KMS-11 (cell line): ENCODE data around the gene HOXC9.

ENCODE experiments used
- H2AFZ ChIP-seq: fragments of 200-600 bp; sonication (generic); 2 replicates; pipeline ENCODE4 v1.6.1; 2016; ENCODE audit warnings: antibody characterized with exemption, mixed run types, low read depth
- H3K27ac ChIP-seq: fragments of 200-600 bp; sonication (generic); 2 replicates; pipeline ENCODE4 v1.6.1; 2016; ENCODE audit warnings: mild to moderate bottlenecking, mixed run types
- H3K27me3 ChIP-seq: fragments of 200-600 bp; sonication (generic); 2 replicates; pipeline ENCODE4 v1.6.1; 2017; ENCODE audit warnings: mild to moderate bottlenecking, low read depth, mixed run types, moderate library complexity; ENCODE audit not compliant: insufficient read depth
- H3K36me3 ChIP-seq: fragments of 200-600 bp; sonication (generic); 2 replicates; pipeline ENCODE4 v1.6.1; 2017; ENCODE audit warnings: mild to moderate bottlenecking, mixed run types; ENCODE audit not compliant: insufficient read depth
- H3K4me1 ChIP-seq: fragments of 200-600 bp; sonication (generic); 2 replicates; pipeline ENCODE4 v1.6.1; 2016; ENCODE audit warnings: mild to moderate bottlenecking, low read depth, mixed run types; ENCODE audit not compliant: poor library complexity, severe bottlenecking
- H3K4me2 ChIP-seq: fragments of 200-600 bp; sonication (generic); 2 replicates; pipeline ENCODE4 v1.7.0; 2016; ENCODE audit warnings: mild to moderate bottlenecking, mixed run types
- H3K4me3 ChIP-seq: fragments of 200-600 bp; sonication (generic); IDR thresholded peaks from 2 replicates; pipeline ENCODE4 v1.6.1; 2017; ENCODE audit warnings: low read depth, low read length, mixed read lengths; ENCODE audit not compliant: insufficient read depth
- H3K79me2 ChIP-seq: fragments of 200-600 bp; sonication (generic); 2 replicates; pipeline ENCODE4 v1.6.1; 2016; ENCODE audit warnings: low read depth, mixed run types; ENCODE audit not compliant: insufficient read depth
- H3K9ac ChIP-seq: fragments of 200-600 bp; sonication (generic); 2 replicates; pipeline ENCODE4 v1.6.1; 2016; ENCODE audit warnings: mild to moderate bottlenecking, mixed run types
- H4K20me1 ChIP-seq: fragments of 200-600 bp; sonication (generic); 2 replicates; pipeline ENCODE4 v1.6.1; 2016; ENCODE audit warnings: mild to moderate bottlenecking, mixed run types; ENCODE audit not compliant: insufficient read depth
- CTCF ChIP-seq: fragments of 200-600 bp; sonication (generic); conservative IDR thresholded peaks from 2 replicates; pipeline ENCODE4 v1.6.1; 2017; ENCODE audit warnings: low read depth, mild to moderate bottlenecking, antibody characterized with exemption, low read length, moderate library complexity, mixed read lengths

Gene HOXC9

GRCh38 chr12:54019924-54020590 lies 20.1 kb downstream of the HOXC9 start:
- Histone ChIP-seq H3K27me3 (peaks cover 85% of the 10 kb centered on the region), H3K4me1 (peaks cover 17% of the 10 kb centered on the region), H3K27ac (no peak overlapping the region), H3K4me2 (no peak overlapping the region), H2AFZ (no peak overlapping the region), H3K36me3 (no peaks in the 10 kb centered on the region), H3K4me3 (no peak overlapping the region), H3K9ac (no peak overlapping the region), H3K79me2 (no peaks in the 10 kb centered on the region), H4K20me1 (no peaks in the 10 kb centered on the region)
- TF ChIP-seq CTCF = no peak

- Histone ChIP-seq H3K4me2 (no peak overlapping the region), H4K20me1 (no peaks in the 10 kb centered on the region), H3K4me1 (peaks cover 17% of the 10 kb centered on the region), H2AFZ (no peak overlapping the region), H3K4me3 (no peak overlapping the region), H3K9ac (no peak overlapping the region), H3K27me3 (peaks cover 85% of the 10 kb centered on the region), H3K27ac (no peak overlapping the region), H3K36me3 (no peaks in the 10 kb centered on the region), H3K79me2 (no peaks in the 10 kb centered on the region)
- TF ChIP-seq CTCF = no peak
These were observed 20.8 kb downstream of the HOXC9 start for GRCh38 chr12:54020591-54021405.

- Histone ChIP-seq H3K36me3 (no peaks in the 10 kb centered on the region), H3K9ac (no peak overlapping the region), H3K27ac (no peak overlapping the region), H3K79me2 (no peaks in the 10 kb centered on the region), H3K4me1 (peaks cover 17% of the 10 kb centered on the region), H3K4me3 (no peak overlapping the region), H3K4me2 (no peak overlapping the region), H2AFZ (no peak overlapping the region), H3K27me3 (peaks cover 87% of the 10 kb centered on the region), H4K20me1 (no peaks in the 10 kb centered on the region)
- peak; percentile 27; the same call in 1 of the 2 replicates for TF ChIP-seq CTCF
These were observed 21.6 kb downstream of the HOXC9 start for GRCh38 chr12:54021432-54022013.

GRCh38 chr12:54022960-54023884 lies 23.3 kb downstream of the HOXC9 start:
- Histone ChIP-seq H3K4me1 (peaks cover 2% of the 10 kb centered on the region), H3K27me3 (peaks cover 91% of the 10 kb centered on the region), H3K27ac (no peak overlapping the region), H4K20me1 (no peaks in the 10 kb centered on the region), H3K36me3 (no peaks in the 10 kb centered on the region), H3K4me2 (no peak overlapping the region), H3K79me2 (no peaks in the 10 kb centered on the region), H2AFZ (no peak overlapping the region), H3K9ac (no peak overlapping the region), H3K4me3 (no peak overlapping the region)
- no peak for TF ChIP-seq CTCF
